SK-N-SH treated with all-trans-retinoic acid at 6 μM for 48 hours (cell line): ENCODE measurements around the gene TARS1.

Source experiments
- ATAC-seq: fragments of 200-7000 bp; cut with Tn5 transposase; 3 replicates; pipeline ENCODE4 v1.9.1; 2020; ENCODE audit warnings: mild to moderate bottlenecking, moderate library complexity
- ARNTL ChIP-seq: fragments of 450-650 bp; formaldehyde crosslinking; IDR thresholded peaks from 2 replicates; pipeline ENCODE4 v1.5.0; 2020; ENCODE audit warnings: low read depth, mild to moderate bottlenecking, moderate library complexity, borderline replicate concordance
- CSDC2 ChIP-seq: fragments of 250-450 bp; sonication (Bioruptor Pico); IDR thresholded peaks from 2 replicates; pipeline ENCODE4 v1.5.0; 2020; ENCODE audit warnings: mild to moderate bottlenecking, moderate library complexity
- ESRRG ChIP-seq: fragments of 250-450 bp; sonication (Bioruptor Pico); IDR thresholded peaks from 2 replicates; pipeline ENCODE4 v1.6.1; 2021; ENCODE audit warnings: mild to moderate bottlenecking
- GLIS3 ChIP-seq: fragments of 250-450 bp; sonication (Bioruptor Pico); IDR thresholded peaks from 2 replicates; pipeline ENCODE4 v1.5.0; 2020; ENCODE audit warnings: mild to moderate bottlenecking, moderate library complexity
- ISL1 ChIP-seq: fragments of 250-450 bp; sonication (Bioruptor Pico); IDR thresholded peaks from 2 replicates; pipeline ENCODE4 v2.1.2; 2022; ENCODE audit warnings: mild to moderate bottlenecking, moderate library complexity
- OSR1 ChIP-seq: fragments of 250-450 bp; sonication (Bioruptor Pico); IDR thresholded peaks from 2 replicates; pipeline ENCODE4 v1.8.0; 2022; ENCODE audit warnings: moderate library complexity, mild to moderate bottlenecking, inconsistent platforms
- PPARA ChIP-seq: fragments of 250-450 bp; sonication (Bioruptor Pico); IDR thresholded peaks from 2 replicates; pipeline ENCODE4 v1.5.0; 2020; ENCODE audit warnings: mild to moderate bottlenecking, borderline replicate concordance
- RARB ChIP-seq: fragments of 250-450 bp; sonication (Bioruptor Pico); IDR thresholded peaks from 2 replicates; pipeline ENCODE4 v1.8.0; 2021; ENCODE audit warnings: mild to moderate bottlenecking, moderate library complexity
- SNAI2 ChIP-seq: fragments of 250-450 bp; sonication (Bioruptor Pico); IDR thresholded peaks from 2 replicates; pipeline ENCODE4 v1.5.0; 2020; ENCODE audit warnings: mild to moderate bottlenecking, moderate library complexity
- TCF4 ChIP-seq: fragments of 250-450 bp; sonication (Bioruptor Pico); IDR thresholded peaks from 2 replicates; pipeline ENCODE4 v1.8.0; 2021; ENCODE audit warnings: mild to moderate bottlenecking, moderate library complexity, borderline replicate concordance
- TOX ChIP-seq: fragments of 250-450 bp; sonication (Bioruptor Pico); IDR thresholded peaks from 2 replicates; pipeline ENCODE4 v1.8.0; 2021; ENCODE audit warnings: mild to moderate bottlenecking, moderate library complexity, borderline replicate concordance
- ZC3H10 ChIP-seq: fragments of 250-450 bp; sonication (Bioruptor Pico); IDR thresholded peaks from 2 replicates; pipeline ENCODE4 v1.5.1; 2021; ENCODE audit warnings: mild to moderate bottlenecking, moderate library complexity
- ZFP3 ChIP-seq: fragments of 250-450 bp; sonication (Bioruptor Pico); IDR thresholded peaks from 2 replicates; pipeline ENCODE4 v1.5.0; 2020; ENCODE audit warnings: mild to moderate bottlenecking, moderate library complexity
- ZFP30 ChIP-seq: fragments of 450-650 bp; formaldehyde crosslinking; IDR thresholded peaks from 2 replicates; pipeline ENCODE4 v1.5.0; 2022; ENCODE audit warnings: mild to moderate bottlenecking, moderate library complexity
- ZNF565 ChIP-seq: fragments of 450-650 bp; formaldehyde crosslinking; conservative IDR thresholded peaks from 2 replicates; pipeline ENCODE4 v1.5.0; 2020; ENCODE audit warnings: low read depth, mild to moderate bottlenecking, moderate library complexity
- ZNF70 ChIP-seq: fragments of 450-650 bp; formaldehyde crosslinking; IDR thresholded peaks from 2 replicates; pipeline ENCODE4 v1.5.0; 2020; ENCODE audit warnings: mild to moderate bottlenecking, moderate library complexity
- ZNF8 ChIP-seq: fragments of 450-650 bp; formaldehyde crosslinking; IDR thresholded peaks from 2 replicates; pipeline ENCODE4 v1.5.0; 2020; ENCODE audit warnings: mild to moderate bottlenecking, moderate library complexity
- TF ChIP-seq, protein P1 (sequence below): fragments of 250-450 bp; sonication (Bioruptor Pico); IDR thresholded peaks from 2 replicates; pipeline ENCODE4 v1.5.0; 2020; ENCODE audit warnings: mild to moderate bottlenecking, moderate library complexity
- TF ChIP-seq, protein P2 (sequence below): fragments of 250-450 bp; sonication (Bioruptor Pico); IDR thresholded peaks from 2 replicates; pipeline ENCODE4 v1.5.1; 2021; ENCODE audit warnings: mild to moderate bottlenecking, moderate library complexity
- TF ChIP-seq, protein P3 (sequence below): fragments of 250-450 bp; sonication (Bioruptor Pico); IDR thresholded peaks from 2 replicates; pipeline ENCODE4 v1.5.1; 2020; ENCODE audit warnings: low read depth, mild to moderate bottlenecking, moderate library complexity
- TF ChIP-seq, protein P4 (sequence below): fragments of 250-450 bp; sonication (Bioruptor Pico); IDR thresholded peaks from 2 replicates; pipeline ENCODE4 v1.8.0; 2021; ENCODE audit warnings: low read depth, mild to moderate bottlenecking, moderate library complexity, borderline replicate concordance
- TF ChIP-seq, protein P5 (sequence below): fragments of 250-450 bp; sonication (Bioruptor Pico); IDR thresholded peaks from 2 replicates; pipeline ENCODE4 v1.8.0; 2020; ENCODE audit warnings: mild to moderate bottlenecking, moderate library complexity, borderline replicate concordance

The TARS1 gene

DNA sequence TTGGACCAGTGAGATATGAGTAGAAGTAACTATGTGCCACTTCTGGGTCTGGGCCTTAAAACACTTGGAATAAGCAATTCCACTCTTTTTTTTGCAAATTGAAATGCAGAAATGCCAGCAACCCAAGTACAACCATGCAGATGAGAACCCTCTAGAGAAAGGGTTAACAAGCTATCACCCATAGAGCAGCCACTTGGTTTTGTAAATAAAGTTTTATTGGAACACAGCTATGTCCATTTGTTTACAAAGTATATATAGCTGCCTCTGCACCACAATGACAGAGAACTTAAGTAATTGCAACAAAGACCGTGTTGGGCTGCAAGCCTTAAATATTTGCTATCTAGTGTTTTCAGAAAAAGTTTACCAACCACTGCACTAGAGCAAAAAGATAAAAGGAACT lies 9.8 kb upstream of the TARS1 start:
- TF ChIP-seq RARB (no peak), TCF4 (CRISPR knock-in tag) (no peak), ZC3H10 (CRISPR knock-in tag) (no peak), ZFP3 (CRISPR knock-in tag) (no peak), ZNF8 (CRISPR knock-in tag) (no peak), GLIS3 (no peak), TOX (CRISPR knock-in tag) (no peak), ESRRG (CRISPR knock-in tag) (no peak), ISL1 (no peak), ZNF70 (CRISPR knock-in tag) (no peak), ARNTL (CRISPR knock-in tag) (no peak), OSR1 (no peak), PPARA (CRISPR knock-in tag) (no peak), SNAI2 (CRISPR knock-in tag) (no peak), ZFP30 (CRISPR knock-in tag) (no peak)
- TF ChIP-seq, protein P1, sequence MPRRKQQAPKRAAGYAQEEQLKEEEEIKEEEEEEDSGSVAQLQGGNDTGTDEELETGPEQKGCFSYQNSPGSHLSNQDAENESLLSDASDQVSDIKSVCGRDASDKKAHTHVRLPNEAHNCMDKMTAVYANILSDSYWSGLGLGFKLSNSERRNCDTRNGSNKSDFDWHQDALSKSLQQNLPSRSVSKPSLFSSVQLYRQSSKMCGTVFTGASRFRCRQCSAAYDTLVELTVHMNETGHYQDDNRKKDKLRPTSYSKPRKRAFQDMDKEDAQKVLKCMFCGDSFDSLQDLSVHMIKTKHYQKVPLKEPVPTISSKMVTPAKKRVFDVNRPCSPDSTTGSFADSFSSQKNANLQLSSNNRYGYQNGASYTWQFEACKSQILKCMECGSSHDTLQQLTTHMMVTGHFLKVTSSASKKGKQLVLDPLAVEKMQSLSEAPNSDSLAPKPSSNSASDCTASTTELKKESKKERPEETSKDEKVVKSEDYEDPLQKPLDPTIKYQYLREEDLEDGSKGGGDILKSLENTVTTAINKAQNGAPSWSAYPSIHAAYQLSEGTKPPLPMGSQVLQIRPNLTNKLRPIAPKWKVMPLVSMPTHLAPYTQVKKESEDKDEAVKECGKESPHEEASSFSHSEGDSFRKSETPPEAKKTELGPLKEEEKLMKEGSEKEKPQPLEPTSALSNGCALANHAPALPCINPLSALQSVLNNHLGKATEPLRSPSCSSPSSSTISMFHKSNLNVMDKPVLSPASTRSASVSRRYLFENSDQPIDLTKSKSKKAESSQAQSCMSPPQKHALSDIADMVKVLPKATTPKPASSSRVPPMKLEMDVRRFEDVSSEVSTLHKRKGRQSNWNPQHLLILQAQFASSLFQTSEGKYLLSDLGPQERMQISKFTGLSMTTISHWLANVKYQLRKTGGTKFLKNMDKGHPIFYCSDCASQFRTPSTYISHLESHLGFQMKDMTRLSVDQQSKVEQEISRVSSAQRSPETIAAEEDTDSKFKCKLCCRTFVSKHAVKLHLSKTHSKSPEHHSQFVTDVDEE (CRISPR knock-in tag) = no peak
- TF ChIP-seq, protein P2, sequence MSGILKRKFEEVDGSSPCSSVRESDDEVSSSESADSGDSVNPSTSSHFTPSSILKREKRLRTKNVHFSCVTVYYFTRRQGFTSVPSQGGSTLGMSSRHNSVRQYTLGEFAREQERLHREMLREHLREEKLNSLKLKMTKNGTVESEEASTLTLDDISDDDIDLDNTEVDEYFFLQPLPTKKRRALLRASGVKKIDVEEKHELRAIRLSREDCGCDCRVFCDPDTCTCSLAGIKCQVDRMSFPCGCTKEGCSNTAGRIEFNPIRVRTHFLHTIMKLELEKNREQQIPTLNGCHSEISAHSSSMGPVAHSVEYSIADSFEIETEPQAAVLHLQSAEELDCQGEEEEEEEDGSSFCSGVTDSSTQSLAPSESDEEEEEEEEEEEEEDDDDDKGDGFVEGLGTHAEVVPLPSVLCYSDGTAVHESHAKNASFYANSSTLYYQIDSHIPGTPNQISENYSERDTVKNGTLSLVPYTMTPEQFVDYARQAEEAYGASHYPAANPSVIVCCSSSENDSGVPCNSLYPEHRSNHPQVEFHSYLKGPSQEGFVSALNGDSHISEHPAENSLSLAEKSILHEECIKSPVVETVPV = no peak
- TF ChIP-seq, protein P3, sequence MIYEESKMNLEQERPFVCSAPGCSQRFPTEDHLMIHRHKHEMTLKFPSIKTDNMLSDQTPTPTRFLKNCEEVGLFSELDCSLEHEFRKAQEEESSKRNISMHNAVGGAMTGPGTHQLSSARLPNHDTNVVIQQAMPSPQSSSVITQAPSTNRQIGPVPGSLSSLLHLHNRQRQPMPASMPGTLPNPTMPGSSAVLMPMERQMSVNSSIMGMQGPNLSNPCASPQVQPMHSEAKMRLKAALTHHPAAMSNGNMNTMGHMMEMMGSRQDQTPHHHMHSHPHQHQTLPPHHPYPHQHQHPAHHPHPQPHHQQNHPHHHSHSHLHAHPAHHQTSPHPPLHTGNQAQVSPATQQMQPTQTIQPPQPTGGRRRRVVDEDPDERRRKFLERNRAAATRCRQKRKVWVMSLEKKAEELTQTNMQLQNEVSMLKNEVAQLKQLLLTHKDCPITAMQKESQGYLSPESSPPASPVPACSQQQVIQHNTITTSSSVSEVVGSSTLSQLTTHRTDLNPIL = no peak
- TF ChIP-seq, protein P4, sequence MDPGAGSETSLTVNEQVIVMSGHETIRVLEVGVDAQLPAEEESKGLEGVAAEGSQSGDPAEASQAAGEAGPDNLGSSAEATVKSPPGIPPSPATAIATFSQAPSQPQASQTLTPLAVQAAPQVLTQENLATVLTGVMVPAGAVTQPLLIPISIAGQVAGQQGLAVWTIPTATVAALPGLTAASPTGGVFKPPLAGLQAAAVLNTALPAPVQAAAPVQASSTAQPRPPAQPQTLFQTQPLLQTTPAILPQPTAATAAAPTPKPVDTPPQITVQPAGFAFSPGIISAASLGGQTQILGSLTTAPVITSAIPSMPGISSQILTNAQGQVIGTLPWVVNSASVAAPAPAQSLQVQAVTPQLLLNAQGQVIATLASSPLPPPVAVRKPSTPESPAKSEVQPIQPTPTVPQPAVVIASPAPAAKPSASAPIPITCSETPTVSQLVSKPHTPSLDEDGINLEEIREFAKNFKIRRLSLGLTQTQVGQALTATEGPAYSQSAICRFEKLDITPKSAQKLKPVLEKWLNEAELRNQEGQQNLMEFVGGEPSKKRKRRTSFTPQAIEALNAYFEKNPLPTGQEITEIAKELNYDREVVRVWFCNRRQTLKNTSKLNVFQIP = no peak
- no peak for ATAC-seq

DNA sequence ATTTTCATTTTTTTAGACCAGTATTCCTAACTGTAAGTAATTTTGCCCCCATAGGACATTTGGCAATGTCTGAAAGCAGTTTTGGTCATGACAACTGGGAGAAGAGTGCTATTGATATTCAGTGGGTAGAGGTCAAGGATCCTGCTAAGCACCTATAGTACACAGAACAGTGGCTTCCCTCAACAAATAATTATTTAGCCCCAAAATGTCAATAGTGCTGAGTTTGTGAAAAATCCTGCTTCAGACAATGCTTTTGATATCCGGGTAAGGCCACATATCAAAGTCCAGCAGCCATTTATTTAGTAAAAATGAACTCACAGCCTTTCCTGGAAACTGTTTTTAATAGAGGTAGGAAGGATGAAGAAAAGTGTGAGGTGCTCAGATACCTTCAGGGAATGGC lies 8.1 kb upstream of the TARS1 start:
- TF ChIP-seq OSR1 = no peak
- no peak for TF ChIP-seq ZFP30 (CRISPR knock-in tag)
- no peak for TF ChIP-seq ZNF565 (CRISPR knock-in tag)
- TF ChIP-seq, protein P5, sequence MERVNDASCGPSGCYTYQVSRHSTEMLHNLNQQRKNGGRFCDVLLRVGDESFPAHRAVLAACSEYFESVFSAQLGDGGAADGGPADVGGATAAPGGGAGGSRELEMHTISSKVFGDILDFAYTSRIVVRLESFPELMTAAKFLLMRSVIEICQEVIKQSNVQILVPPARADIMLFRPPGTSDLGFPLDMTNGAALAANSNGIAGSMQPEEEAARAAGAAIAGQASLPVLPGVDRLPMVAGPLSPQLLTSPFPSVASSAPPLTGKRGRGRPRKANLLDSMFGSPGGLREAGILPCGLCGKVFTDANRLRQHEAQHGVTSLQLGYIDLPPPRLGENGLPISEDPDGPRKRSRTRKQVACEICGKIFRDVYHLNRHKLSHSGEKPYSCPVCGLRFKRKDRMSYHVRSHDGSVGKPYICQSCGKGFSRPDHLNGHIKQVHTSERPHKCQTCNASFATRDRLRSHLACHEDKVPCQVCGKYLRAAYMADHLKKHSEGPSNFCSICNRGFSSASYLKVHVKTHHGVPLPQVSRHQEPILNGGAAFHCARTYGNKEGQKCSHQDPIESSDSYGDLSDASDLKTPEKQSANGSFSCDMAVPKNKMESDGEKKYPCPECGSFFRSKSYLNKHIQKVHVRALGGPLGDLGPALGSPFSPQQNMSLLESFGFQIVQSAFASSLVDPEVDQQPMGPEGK (CRISPR knock-in tag) = no peak
- TF ChIP-seq ZNF70 (CRISPR knock-in tag) = no peak
- TF ChIP-seq, protein P1 (CRISPR knock-in tag) = no peak
- no peak for TF ChIP-seq ISL1
- TF ChIP-seq TCF4 (CRISPR knock-in tag) = no peak
- no peak for TF ChIP-seq CSDC2 (CRISPR knock-in tag)
- TF ChIP-seq ZC3H10 (CRISPR knock-in tag) = no peak
- TF ChIP-seq ESRRG (CRISPR knock-in tag) = no peak
- no peak for TF ChIP-seq ARNTL (CRISPR knock-in tag)
- no peak for TF ChIP-seq GLIS3
- TF ChIP-seq, protein P2 = no peak
- TF ChIP-seq PPARA (CRISPR knock-in tag) = no peak
- TF ChIP-seq TOX (CRISPR knock-in tag) = no peak
- ATAC-seq = no peak
